B cell (primary cell): Measurements from ENCODE around the gene SARM1.

ENCODE experiments used
- EZH2 ChIP-seq: IDR thresholded peaks from 2 replicates; pipeline ENCODE4 v1.6.1; 2012; ENCODE audit warnings: borderline replicate concordance, low read depth, mild to moderate bottlenecking, moderate library complexity, low read length; ENCODE audit not compliant: insufficient read depth, poor library complexity, severe bottlenecking
- TF ChIP-seq, protein P1 (sequence below): fragments of 200-600 bp; IDR thresholded peaks from one replicate; pipeline ENCODE4 v1.8.0; 2022; ENCODE audit warnings: antibody characterized with exemption, mild to moderate bottlenecking

DNA sequence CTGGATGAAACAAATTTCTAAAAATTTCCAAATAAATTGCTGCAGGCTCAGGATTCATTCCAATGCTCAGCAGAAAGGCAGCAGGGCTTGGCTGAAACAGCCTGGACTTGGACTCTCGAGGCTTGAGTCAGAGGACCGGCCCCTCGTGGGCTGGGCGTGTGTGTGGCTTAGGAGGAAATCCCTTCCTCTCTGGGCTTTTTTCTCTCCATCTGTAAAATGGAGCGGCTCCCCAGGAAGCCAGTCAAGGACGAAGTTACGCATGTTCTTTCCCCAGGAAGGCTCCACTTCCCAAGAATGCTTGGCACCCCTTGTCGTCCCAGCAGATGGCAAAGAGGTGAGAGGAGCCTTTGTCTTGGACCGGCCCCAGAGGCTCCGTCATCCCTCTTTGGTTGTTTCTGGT is 21.0 kb downstream of the SARM1 start:
- TF ChIP-seq, protein P1, sequence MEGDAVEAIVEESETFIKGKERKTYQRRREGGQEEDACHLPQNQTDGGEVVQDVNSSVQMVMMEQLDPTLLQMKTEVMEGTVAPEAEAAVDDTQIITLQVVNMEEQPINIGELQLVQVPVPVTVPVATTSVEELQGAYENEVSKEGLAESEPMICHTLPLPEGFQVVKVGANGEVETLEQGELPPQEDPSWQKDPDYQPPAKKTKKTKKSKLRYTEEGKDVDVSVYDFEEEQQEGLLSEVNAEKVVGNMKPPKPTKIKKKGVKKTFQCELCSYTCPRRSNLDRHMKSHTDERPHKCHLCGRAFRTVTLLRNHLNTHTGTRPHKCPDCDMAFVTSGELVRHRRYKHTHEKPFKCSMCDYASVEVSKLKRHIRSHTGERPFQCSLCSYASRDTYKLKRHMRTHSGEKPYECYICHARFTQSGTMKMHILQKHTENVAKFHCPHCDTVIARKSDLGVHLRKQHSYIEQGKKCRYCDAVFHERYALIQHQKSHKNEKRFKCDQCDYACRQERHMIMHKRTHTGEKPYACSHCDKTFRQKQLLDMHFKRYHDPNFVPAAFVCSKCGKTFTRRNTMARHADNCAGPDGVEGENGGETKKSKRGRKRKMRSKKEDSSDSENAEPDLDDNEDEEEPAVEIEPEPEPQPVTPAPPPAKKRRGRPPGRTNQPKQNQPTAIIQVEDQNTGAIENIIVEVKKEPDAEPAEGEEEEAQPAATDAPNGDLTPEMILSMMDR, result no peak
- TF ChIP-seq EZH2, result no peak
